ENCODE results near the gene GABBR1.

The GABBR1 gene

DNA sequence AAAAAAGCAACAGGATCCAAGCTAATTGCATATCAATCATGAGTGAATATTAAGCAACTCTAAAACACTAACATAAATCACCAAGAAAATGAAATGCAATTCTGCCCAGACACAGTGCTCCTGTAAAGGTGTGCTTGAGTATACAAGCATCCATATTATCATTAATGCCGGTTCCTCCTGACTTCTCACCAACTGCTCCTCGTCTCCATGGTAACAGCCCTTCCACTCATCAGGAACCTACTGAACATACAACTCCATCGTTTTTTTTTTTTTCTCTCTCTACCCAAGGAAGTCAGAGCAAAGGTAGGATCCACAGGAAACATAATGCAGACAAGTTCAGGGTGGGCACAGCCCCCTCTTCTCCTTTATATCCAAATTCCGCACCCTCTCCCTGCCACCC is 12.4 kb downstream of the GABBR1 start:
- no peak for DNase-seq
- no peak for ATAC-seq

- DNase-seq (no peak), ATAC-seq (no peak)
These were observed 13.3 kb downstream of the GABBR1 start for GRCh38 chr6:29619578-29620160.

DNA sequence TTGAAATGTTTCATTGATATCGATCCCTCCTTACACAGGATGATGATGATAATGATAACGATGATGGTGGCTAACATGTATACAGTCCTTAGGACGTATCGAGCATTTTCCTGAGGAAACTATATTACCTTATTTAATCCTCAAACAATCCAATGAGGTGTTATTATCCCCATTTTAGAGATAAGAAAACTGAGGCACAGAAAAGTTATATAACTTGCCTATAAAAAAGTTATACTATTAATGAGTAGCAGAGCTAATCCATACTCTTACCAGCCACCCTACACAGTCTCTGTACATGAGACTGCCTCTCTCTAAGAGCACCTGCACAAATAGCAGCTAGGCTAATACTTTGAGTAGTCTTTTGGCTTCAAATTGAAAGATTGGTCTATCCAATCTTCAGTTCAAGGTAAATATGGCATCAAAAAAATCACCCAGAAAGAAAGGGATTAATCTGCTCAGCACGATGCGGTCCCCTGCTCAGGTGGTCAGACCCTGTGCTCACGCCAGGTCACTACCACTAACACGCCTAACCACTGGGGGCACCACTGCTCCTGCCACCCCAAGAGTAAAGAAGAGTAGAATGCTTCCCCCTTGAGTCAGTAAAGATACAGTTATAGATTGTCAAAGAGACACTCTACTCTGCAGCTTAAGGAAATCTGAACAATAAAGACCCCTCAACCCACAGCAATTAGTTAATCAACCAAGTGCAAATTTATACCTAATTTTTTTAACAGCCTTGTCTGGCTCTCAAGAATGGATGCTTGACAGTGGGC is 15.0 kb downstream of the GABBR1 start:
- ATAC-seq = no peak
- no peak for DNase-seq

GRCh38 chr6:29611426-29611825 is 21.6 kb downstream of the GABBR1 start:
- DNase-seq (no peak), ATAC-seq (no peak)

- ATAC-seq = no peak
- no peak for DNase-seq
These were observed 22.4 kb downstream of the GABBR1 start for GRCh38 chr6:29610540-29610939.

- ATAC-seq = no peak
- DNase-seq = no peak
These were observed 24.9 kb downstream of the GABBR1 start for GRCh38 chr6:29608131-29608530.

- ATAC-seq (no peak), DNase-seq (no peak)
These were observed 29.1 kb downstream of the GABBR1 start for GRCh38 chr6:29603930-29604329.

DNA sequence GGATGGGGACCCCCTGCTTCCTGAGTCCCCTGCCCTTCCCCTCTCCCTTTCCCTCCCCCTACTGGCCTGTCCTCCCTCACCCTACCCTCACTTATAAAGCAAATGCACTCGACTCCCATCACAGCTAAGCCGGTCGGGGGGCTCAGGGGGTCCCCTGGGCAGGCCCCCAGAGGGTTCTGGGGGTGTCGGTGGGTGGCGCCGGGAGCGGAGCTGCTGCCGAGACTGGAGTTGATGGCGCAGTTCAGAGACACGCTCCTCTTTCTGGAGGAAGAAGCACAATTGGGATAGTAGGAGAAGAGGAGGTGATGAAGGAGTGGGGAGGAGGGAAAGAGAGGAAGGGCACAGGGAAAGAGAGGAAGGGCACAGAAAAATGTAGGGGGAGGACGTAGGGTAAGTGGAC is 29.5 kb downstream of the GABBR1 start:
- DNase-seq = no peak
- no peak for ATAC-seq

- DNase-seq = no peak
- no peak for ATAC-seq
These were observed 30.2 kb downstream of the GABBR1 start for GRCh38 chr6:29602564-29603361.

DNA sequence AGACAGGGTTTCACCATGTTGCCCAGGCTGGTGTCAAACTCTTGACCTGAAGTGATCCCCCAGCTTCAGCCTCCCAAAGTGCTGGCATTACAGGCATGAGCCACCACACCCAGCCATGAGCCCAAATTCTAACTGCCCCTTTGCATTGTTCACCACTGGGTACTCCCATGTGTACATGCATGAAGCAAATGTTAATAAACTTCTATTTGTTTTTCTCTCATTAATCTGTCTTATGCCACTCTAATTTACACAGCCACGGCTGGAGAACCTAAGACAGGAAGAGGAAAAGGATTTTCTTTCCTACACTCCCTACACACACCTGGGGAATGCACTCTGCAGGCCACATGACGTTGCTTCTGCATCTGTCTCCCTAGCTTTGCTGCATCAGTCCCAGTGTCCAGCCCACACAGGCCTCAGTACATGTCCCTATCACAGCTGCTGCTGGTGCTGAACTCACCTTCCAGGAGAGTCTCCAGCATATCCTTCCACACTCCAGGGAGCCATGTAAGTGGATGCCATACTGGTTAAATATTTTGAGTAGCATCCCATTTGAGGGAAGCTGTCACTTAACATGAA is 34.7 kb downstream of the GABBR1 start:
- no peak for DNase-seq
- no peak for ATAC-seq

GRCh38 chr6:29597184-29597583 is 35.8 kb downstream of the GABBR1 start:
- ATAC-seq (no peak), DNase-seq (no peak)

GRCh38 chr6:29596381-29596900 is 36.5 kb downstream of the GABBR1 start:
- DNase-seq (no peak), ATAC-seq (no peak)

- ATAC-seq (no peak), DNase-seq (no peak)
These were observed 39.7 kb downstream of the GABBR1 start for GRCh38 chr6:29593199-29593855.

GRCh38 chr6:29591677-29592076 is 41.3 kb downstream of the GABBR1 start:
- no peak for DNase-seq
- no peak for ATAC-seq

- no peak for DNase-seq
- no peak for ATAC-seq
These were observed 42.7 kb downstream of the GABBR1 start for GRCh38 chr6:29590218-29590808.

GRCh38 chr6:29589423-29590048 is 43.4 kb downstream of the GABBR1 start:
- DNase-seq (peak; percentile 46), ATAC-seq (no peak)

DNA sequence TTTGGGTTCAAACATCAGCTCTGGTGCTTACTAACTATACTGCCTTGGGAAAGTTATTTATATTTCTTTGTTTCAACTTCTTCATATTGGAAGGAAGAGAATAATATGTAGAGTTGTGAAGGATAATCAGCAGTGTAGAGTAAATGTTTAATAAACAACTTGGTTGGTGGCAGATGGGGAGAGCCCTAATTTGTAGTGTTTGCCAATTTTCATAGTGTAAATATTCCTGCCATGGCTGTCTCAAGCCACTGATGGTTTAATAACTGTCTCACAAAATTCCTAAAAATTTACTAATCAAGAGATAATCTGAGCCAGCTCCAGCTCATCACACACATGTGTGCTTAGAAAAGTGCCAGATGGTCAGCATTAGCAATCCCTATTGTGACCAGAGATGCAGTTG is 48.2 kb downstream of the GABBR1 start, which contains the start of gene OR2H2:
TSS of gene OR2H2 (plus strand) at position 301 of the 400 bp plus-strand sequence. CDS start 2,824 bp downstream, outside the sequence.
- DNase-seq (no peak), ATAC-seq (no peak)

- DNase-seq (no peak), ATAC-seq (no peak)
These were observed 55.4 kb downstream of the GABBR1 start for GRCh38 chr6:29577544-29577943.

GRCh38 chr6:29576056-29576455 is 56.9 kb downstream of the GABBR1 start:
- ATAC-seq = no peak
- DNase-seq = no peak

DNA sequence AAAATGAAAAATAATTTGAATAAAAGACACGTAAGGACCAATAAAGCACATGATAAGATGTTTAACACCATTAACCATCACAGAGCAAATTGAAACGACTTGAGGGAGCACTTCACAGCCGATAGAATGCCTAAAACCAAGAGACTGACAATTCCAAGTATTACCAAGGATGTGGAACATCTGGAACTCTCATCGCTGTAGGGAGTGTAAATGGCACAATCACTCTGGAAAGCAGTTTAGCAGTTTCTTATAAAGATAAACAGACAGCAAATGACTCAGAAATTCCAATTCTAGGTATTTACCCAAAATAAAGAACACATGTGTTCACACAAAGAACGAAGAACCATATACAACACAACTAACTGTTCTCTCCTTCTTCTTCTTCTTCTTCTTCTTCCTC is 65.0 kb downstream of the GABBR1 start:
- no peak for ATAC-seq
- DNase-seq = no peak

DNA sequence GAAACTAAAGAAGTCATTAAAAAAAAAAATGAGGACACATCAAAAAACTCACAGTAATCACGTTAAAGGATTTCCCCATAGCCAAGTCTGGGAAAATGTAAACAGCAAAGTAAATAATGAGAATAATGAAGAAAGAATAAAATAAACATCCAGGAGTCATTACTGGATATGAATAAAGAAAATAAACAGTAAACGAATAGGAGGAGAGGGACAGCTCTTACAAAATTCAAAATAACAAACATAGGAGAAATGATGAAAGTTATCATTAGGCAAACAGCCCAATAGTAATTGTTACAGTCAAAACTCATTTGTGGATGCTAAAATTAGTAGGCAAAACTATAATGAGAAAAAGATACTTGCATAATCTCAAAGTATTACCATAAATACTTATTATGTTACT is 65.4 kb downstream of the GABBR1 start:
- ATAC-seq = no peak
- DNase-seq = no peak

All from stimulated activated naive CD8-positive, alpha-beta T cell treated with anti-CD3 and anti-CD28 coated beads, Interleukin-15, Interleukin-2, amounts not matched to agents 100 U/mL and 50 U/mL, for 24 hours (primary cell).